Activated T-cell treated with anti-CD3 and anti-CD28 coated beads, Interleukin-2, amount 50 U/mL, for 72 hours (primary cell): ENCODE measurements around the gene PFKFB2. TPM values are rescaled to one million over a fixed set of nuclear protein-coding genes. Genes with fewer than 3 reads are reported as not detected.

Experiments
- ATAC-seq, 2 donors: fragments of 150-1000 bp; cut with Tn5 transposase; replicated peaks in 1 of 2; 2 replicates each; pipeline ENCODE4 v1.10.0; 2021; ENCODE audit warnings: moderate library complexity in 2 of 2, mild to moderate bottlenecking in 1 of 2
- DNase-seq, 2 donors: peaks; one replicate each; pipeline ENCODE4 v3.0.0; 2021 to 2022; ENCODE audit warnings: mixed read lengths in 1 of 2
- H3K27ac Mint-ChIP-seq: one replicate; pipeline ENCODE4 v1.8.0; 2022; ENCODE audit warnings: mild to moderate bottlenecking, moderate library complexity, mixed read lengths
- H3K27me3 Mint-ChIP-seq: one replicate; pipeline ENCODE4 v1.8.0; 2022; ENCODE audit warnings: low read depth, mixed read lengths
- H3K36me3 Mint-ChIP-seq, 2 donors: one replicate each; pipeline ENCODE4 v1.8.0; 2022; ENCODE audit warnings: mixed read lengths in 2 of 2, mild to moderate bottlenecking in 1 of 2; ENCODE audit not compliant: insufficient read depth in 2 of 2
- H3K4me1 Mint-ChIP-seq: one replicate; pipeline ENCODE4 v1.8.0; 2022; ENCODE audit warnings: low read depth, mixed read lengths
- H3K4me3 Mint-ChIP-seq, 2 donors: one replicate each; pipeline ENCODE4 v1.8.0; 2022; ENCODE audit warnings: mild to moderate bottlenecking in 2 of 2, mixed read lengths in 2 of 2, moderate library complexity in 2 of 2
- H3K9me3 Mint-ChIP-seq, 2 donors: one replicate each; pipeline ENCODE4 v1.8.0; 2022; ENCODE audit warnings: mixed read lengths in 2 of 2
- total RNA-seq, 2 donors: library from RNA; stranded (reverse); gene quantifications; one replicate each; pipeline ENCODE4 v1.2.3, GENCODE V29; 2022

PFKFB2 gene
- total RNA-seq, 2 donors from 2014 or later = 4.6 to 6.9 TPM

DNA sequence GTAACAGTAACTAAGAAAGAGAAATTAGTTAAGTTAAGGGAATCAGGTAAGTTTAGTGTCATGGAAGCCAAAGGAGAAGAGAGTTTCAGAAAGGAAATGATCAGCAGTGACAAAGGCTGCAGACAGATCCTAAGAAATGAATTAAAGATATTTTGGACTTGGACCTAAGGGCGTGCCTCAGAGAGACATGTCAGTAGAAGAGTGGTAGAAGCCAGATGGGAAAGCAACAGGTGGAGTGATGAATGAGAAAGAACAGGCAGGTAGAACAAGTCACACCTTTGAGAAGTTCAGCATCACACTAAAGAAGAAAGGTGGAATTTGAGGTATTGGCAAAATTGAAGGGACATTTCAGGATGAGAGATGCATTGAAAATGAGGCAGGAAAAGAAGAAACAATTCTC, 49.6 kb downstream of the PFKFB2 start:
- DNase-seq (no peak), ATAC-seq (no peak)
- Mint-ChIP-seq H3K27ac (no peak overlapping the region), H3K36me3 (peaks cover 0 to 13% of the 10 kb centered on the region in 2 donors), H3K4me1 (peaks cover 7% of the 10 kb centered on the region), H3K9me3 (no peaks in the 10 kb centered on the region), H3K4me3 (no peak overlapping the region), H3K27me3 (peaks cover 14% of the 10 kb centered on the region)

DNA sequence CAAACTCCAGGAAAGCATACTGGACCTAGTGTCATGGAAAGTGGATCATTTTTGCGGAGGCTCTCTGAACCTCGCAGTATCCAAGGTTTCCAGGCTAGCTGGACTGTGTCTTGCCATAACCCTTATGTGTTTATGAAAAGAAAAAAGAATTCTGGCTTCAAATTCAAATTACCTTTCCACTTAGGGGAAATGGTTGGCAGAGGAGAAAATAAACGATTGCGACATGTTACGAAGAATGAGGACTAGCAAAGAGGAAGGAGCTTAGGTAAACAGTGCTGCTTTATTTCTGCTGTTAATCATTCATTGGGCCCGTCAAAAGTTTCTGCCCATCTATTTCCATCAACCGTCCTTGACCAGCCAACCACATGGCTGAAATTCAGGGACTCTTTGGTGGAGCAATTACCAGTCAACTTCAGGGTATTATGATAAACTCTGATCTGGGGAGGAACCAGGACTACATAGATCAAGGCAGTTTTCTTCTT, 50.9 kb downstream of the PFKFB2 start, which contains the start of gene C4BPA:
TSS of gene C4BPA (plus strand) at position 342 of the 482 bp plus-strand sequence. CDS start 8,793 bp downstream, outside the sequence.
- H3K4me1 Mint-ChIP-seq = no peaks in the 10 kb centered on the region
- H3K27me3 Mint-ChIP-seq = peaks cover 14% of the 10 kb centered on the region
- DNase-seq (no peak), ATAC-seq (no peak)
- no peak within 1 kb of the TSS for H3K27ac Mint-ChIP-seq
- H3K4me3 Mint-ChIP-seq = no peak within 1 kb of the TSS
- no peaks in the 10 kb centered on the region for H3K9me3 Mint-ChIP-seq
- H3K36me3 Mint-ChIP-seq = peaks cover 0 to 6% of the 10 kb centered on the region in 2 donors

- no peaks in the 10 kb centered on the region for H3K36me3 Mint-ChIP-seq
- peaks cover 10% of the 10 kb centered on the region for H3K27me3 Mint-ChIP-seq
- H3K27ac Mint-ChIP-seq = no peak overlapping the region
- no peaks in the 10 kb centered on the region for H3K9me3 Mint-ChIP-seq
- DNase-seq (no peak), ATAC-seq (no peak)
- H3K4me1 Mint-ChIP-seq = peaks cover 4% of the 10 kb centered on the region
- H3K4me3 Mint-ChIP-seq = no peak overlapping the region
These were observed 55.9 kb downstream of the PFKFB2 start for GRCh38 chr1:207109004-207109403.

- Mint-ChIP-seq H3K36me3 (no peaks in the 10 kb centered on the region), H3K27me3 (peaks cover 10% of the 10 kb centered on the region), H3K9me3 (no peaks in the 10 kb centered on the region), H3K4me1 (peaks cover 4% of the 10 kb centered on the region), H3K27ac (no peak overlapping the region), H3K4me3 (no peak overlapping the region)
- ATAC-seq = no peak
- no peak for DNase-seq
These were observed 59.7 kb downstream of the PFKFB2 start for GRCh38 chr1:207112616-207113296.

DNA sequence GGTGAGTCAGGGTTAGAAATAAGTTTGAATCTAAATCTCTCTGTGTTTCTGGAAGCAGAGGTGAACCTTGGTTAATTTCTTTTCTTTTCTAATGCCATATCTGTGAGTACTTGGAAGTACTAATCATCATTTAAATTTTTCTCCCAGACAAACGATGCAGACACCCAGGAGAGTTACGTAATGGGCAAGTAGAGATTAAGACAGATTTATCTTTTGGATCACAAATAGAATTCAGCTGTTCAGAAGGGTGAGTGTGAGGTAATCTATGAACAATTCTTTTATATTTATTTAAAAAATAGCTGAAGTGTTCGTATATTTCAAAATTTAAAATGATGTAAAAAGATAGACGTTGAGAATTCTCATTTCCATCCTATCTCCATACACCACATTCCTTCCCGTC, 62.2 kb downstream of the PFKFB2 start:
- H3K4me1 Mint-ChIP-seq = no peaks in the 10 kb centered on the region
- ATAC-seq (no peak), DNase-seq (no peak)
- no peaks in the 10 kb centered on the region for H3K36me3 Mint-ChIP-seq
- no peaks in the 10 kb centered on the region for H3K9me3 Mint-ChIP-seq
- no peak overlapping the region for H3K4me3 Mint-ChIP-seq
- H3K27me3 Mint-ChIP-seq = peaks cover under 1% of the 10 kb centered on the region
- H3K27ac Mint-ChIP-seq = no peak overlapping the region

DNA sequence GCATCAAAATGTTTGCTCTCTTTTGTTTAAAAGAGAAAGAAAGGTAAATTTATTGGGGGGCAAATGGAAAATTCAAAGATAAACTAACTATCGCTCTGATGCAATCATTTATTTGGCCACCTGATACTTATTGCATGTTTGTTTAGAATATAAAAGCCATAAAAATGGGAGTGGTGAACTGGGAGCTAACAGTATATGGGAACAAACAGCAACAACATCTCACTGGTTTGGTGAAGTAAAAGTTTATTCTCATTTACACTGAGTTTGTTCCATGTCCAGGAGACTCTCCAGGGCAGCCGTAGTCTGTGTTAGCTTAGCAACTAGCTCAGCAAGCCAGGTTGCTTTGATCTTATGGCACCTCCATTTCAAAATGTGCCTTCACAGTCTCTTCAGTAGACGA, 71.3 kb downstream of the PFKFB2 start:
- ATAC-seq (no peak), DNase-seq (no peak)
- H3K36me3 Mint-ChIP-seq = peaks cover 12% of the 10 kb centered on the region in 2 donors
- peaks cover 9 to 14% of the 10 kb centered on the region in 2 donors for H3K9me3 Mint-ChIP-seq
- no peaks in the 10 kb centered on the region for H3K27me3 Mint-ChIP-seq
- H3K27ac Mint-ChIP-seq = no peak overlapping the region
- H3K4me3 Mint-ChIP-seq = no peak overlapping the region
- H3K4me1 Mint-ChIP-seq = no peaks in the 10 kb centered on the region

- Mint-ChIP-seq H3K9me3 (peaks cover 15 to 17% of the 10 kb centered on the region in 2 donors), H3K27me3 (no peaks in the 10 kb centered on the region), H3K27ac (no peak overlapping the region), H3K4me3 (no peak overlapping the region), H3K36me3 (peaks cover 12 to 16% of the 10 kb centered on the region in 2 donors), H3K4me1 (no peaks in the 10 kb centered on the region)
- ATAC-seq (no peak), DNase-seq (no peak)
These were observed 75.4 kb downstream of the PFKFB2 start for GRCh38 chr1:207128336-207128921.

GRCh38 chr1:207129053-207129452, 76.0 kb downstream of the PFKFB2 start:
- Mint-ChIP-seq H3K36me3 (peaks cover 12 to 16% of the 10 kb centered on the region in 2 donors), H3K4me3 (no peak overlapping the region), H3K4me1 (no peaks in the 10 kb centered on the region), H3K27ac (no peak overlapping the region), H3K9me3 (peaks cover 15 to 17% of the 10 kb centered on the region in 2 donors), H3K27me3 (no peaks in the 10 kb centered on the region)
- ATAC-seq = no peak
- no peak for DNase-seq

Other genes starting within 250 kb of the PFKFB2 start
- gene IL20, start 187.7 kb upstream of the PFKFB2 start, total RNA-seq = under 1 TPM in 1 of 2 donors, not detected in 1; 0.28 TPM
- 1 to 10 TPM; 3.9 to 5.2 TPM for gene IL24, start 155.8 kb upstream of the PFKFB2 start, total RNA-seq
- gene FCMR, start 131.3 kb upstream of the PFKFB2 start, total RNA-seq = 10 to 100 TPM; 47.3 to 50.3 TPM
- under 1 TPM in 1 of 2 donors, not detected in 1; 0.12 TPM for gene PIGR, start 106.8 kb upstream of the PFKFB2 start, total RNA-seq
- gene FCAMR, start 82.8 kb upstream of the PFKFB2 start, total RNA-seq = not detected
- under 1 TPM; 0.12 to 0.21 TPM for gene C1orf116, start 20.5 kb upstream of the PFKFB2 start, total RNA-seq
- gene YOD1, start 2.1 kb upstream of the PFKFB2 start, total RNA-seq = 10 to 100 TPM; 12.6 to 13.2 TPM
- 1 to 10 TPM; 2.6 to 7.4 TPM for gene C4BPB, start 35.6 kb downstream of the PFKFB2 start, total RNA-seq
- not detected for gene C4BPA, start 51.0 kb downstream of the PFKFB2 start, total RNA-seq